Measurements from ENCODE around the gene SLC38A10.

SLC38A10 gene

DNA sequence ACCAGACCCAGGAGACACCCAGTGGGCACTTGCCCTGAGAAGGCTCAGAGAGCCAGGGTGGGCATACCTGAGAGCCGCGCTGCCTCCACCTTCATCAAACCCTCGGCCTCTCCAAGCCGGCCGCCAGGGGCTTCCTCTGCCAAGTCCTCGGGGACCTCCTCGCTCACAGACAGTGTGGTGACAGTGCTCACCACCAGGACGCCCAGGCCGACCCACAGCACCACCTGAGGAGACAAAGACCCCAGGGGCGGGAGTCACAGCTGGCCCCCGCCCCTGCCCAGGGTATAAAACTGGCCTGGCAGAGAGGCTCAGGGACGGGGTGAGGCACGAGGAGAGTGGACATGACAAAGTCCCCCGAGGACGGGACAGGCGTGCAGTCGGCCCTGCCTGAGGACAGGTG is 34.9 kb downstream of the SLC38A10 start:
- in situ Hi-C loops (cut with MboI; ENCODE audit: low sequenced_read_pairs), result no loop called here
- Histone ChIP-seq H3K4me3 (no peak overlapping the region), H3K4me1 (no peaks in the 10 kb centered on the region; the same call in 1 of the 2 replicates), H3K27me3 (ENCODE audit: low read depth) (no peaks in the 10 kb centered on the region), H3K36me3 (replicated peaks) (peaks cover 42% of the 10 kb centered on the region), H3K9me3 (no peaks in the 10 kb centered on the region)
- DNase-seq (ENCODE audit: low spot score in 2 of 2), result no peak

DNA sequence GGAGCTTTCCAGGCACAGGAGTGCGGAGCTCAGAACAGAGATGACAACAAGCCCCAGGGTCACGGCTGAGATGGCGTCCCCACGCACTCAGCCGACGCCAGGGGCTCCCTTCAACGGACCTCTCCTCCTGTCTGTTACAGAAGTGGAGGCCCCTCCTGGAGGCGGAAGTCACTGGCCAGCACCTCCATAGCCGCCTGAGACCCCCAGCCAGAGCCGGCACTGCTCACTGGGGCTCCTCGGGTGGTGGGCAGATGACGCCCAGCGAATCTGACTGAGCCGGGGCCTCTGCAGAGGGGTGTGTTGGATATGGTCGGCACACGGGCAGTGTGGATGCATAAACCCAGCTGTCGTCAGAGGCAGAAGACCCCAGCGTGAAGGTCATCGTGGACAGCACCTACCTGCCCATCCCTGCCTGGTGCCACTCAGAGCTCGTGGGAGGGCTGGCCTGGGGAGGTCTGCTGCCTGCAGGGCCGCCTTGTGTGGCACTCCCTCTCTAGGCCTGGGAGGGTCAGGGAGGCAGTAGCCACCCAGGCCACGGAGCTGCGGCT is 36.0 kb downstream of the SLC38A10 start:
- peaks cover 36% of the 10 kb centered on the region for H3K36me3 ChIP-seq (replicated peaks)
- H3K9me3 ChIP-seq, result no peaks in the 10 kb centered on the region
- no peaks in the 10 kb centered on the region; the same call in 1 of the 2 replicates for H3K4me1 ChIP-seq
- H3K27me3 ChIP-seq (ENCODE audit: low read depth), result no peaks in the 10 kb centered on the region
- in situ Hi-C loops (cut with MboI; ENCODE audit: low sequenced_read_pairs), result loop anchor here (5.0 kb wide), 1 partner anchor 223 kb away; no protein-coding TSS in a partner anchor
- DNase-seq (ENCODE audit: low spot score in 2 of 2), result no peak
- no peak overlapping the region for H3K4me3 ChIP-seq

DNA sequence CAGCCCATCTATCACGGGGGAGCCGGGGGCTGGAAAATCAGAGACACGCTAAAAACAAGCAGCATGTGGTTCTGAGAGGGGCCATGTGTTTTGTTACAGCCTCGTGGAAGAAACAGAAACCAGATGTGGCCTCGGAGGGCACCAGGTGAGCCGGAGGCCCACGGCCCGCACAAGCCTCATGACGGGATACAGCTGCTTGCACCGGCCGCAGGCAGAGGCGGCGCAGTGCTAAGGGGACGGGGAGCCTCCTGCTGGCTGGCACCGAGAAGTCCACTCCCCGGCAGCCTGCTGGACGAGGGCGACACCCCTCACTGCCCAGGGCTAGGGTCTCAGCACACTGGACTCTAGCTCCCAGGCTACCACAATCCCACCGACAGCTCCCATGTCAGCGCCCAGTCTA is 36.8 kb downstream of the SLC38A10 start:
- no peaks in the 10 kb centered on the region; the same call in 1 of the 2 replicates for H3K4me1 ChIP-seq

DNA sequence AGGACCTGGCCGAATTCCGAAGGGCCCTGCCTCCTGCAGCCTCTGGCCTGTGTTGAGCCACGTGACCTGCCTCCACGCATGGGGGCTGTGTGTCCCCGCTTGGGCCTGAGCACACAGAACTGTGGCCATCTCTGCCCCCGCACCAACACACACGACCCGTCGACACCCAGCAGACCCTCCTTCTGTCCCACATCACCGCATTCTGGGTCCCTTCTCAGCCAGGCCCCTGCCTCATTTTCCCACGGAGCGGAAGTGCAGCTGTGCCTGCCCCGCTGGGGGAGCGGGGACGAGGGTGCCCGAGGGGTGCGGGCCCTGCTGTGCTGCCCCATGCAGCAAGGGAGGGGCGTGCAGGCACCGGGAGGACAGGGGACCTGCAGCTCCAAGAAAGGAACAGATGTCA is 37.6 kb downstream of the SLC38A10 start:
- H3K9me3 ChIP-seq, result no peaks in the 10 kb centered on the region
- H3K36me3 ChIP-seq (replicated peaks), result peaks cover 34% of the 10 kb centered on the region
- in situ Hi-C loops (cut with MboI; ENCODE audit: low sequenced_read_pairs), result loop anchor here (5.0 kb wide), 1 partner anchor 225 kb away; no protein-coding TSS in a partner anchor
- no peak overlapping the region for H3K4me3 ChIP-seq
- H3K4me1 ChIP-seq, result no peaks in the 10 kb centered on the region; the same call in 1 of the 2 replicates
- DNase-seq (ENCODE audit: low spot score in 2 of 2), result no peak
- no peaks in the 10 kb centered on the region for H3K27me3 ChIP-seq (ENCODE audit: low read depth)

More for the DNA sequence above, 36.8 kb downstream of the SLC38A10 start:
- no peak for DNase-seq (ENCODE audit: low spot score in 2 of 2)
- no peaks in the 10 kb centered on the region for H3K27me3 ChIP-seq (ENCODE audit: low read depth)
- peaks cover 34% of the 10 kb centered on the region for H3K36me3 ChIP-seq (replicated peaks)
- H3K9me3 ChIP-seq, result no peaks in the 10 kb centered on the region
- H3K4me3 ChIP-seq, result no peak overlapping the region
- in situ Hi-C loops (cut with MboI; ENCODE audit: low sequenced_read_pairs), result loop anchor here (5.0 kb wide), 1 partner anchor 224 kb away; no protein-coding TSS in a partner anchor

DNA sequence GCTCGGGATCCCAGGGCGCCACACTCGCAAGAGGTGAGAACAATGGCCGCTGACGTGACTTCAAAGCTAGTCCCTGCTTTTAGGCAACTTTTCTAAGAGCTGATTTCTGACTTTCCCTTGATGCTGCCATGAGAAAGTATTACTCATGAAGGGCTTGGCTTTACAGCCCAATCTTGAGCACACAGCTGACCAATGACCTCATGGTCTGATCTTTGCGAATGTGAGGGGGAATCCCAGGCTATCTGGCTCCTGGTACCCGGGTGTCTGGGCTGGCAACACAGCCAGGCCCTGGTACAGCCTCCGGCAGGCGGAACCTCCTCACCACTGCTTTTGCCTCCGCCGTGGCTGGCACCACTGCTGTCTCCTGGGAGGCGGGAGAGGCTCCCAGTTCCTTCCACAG is 38.5 kb downstream of the SLC38A10 start:
- Histone ChIP-seq H3K27me3 (ENCODE audit: low read depth) (no peaks in the 10 kb centered on the region), H3K9me3 (no peaks in the 10 kb centered on the region), H3K4me3 (no peak overlapping the region), H3K36me3 (replicated peaks) (peaks cover 36% of the 10 kb centered on the region), H3K4me1 (no peaks in the 10 kb centered on the region; the same call in 1 of the 2 replicates)
- in situ Hi-C loops (cut with MboI; ENCODE audit: low sequenced_read_pairs), result loop anchor here (5.0 kb wide), 1 partner anchor 226 kb away; no protein-coding TSS in a partner anchor
- DNase-seq (ENCODE audit: low spot score in 2 of 2), result no peak

DNA sequence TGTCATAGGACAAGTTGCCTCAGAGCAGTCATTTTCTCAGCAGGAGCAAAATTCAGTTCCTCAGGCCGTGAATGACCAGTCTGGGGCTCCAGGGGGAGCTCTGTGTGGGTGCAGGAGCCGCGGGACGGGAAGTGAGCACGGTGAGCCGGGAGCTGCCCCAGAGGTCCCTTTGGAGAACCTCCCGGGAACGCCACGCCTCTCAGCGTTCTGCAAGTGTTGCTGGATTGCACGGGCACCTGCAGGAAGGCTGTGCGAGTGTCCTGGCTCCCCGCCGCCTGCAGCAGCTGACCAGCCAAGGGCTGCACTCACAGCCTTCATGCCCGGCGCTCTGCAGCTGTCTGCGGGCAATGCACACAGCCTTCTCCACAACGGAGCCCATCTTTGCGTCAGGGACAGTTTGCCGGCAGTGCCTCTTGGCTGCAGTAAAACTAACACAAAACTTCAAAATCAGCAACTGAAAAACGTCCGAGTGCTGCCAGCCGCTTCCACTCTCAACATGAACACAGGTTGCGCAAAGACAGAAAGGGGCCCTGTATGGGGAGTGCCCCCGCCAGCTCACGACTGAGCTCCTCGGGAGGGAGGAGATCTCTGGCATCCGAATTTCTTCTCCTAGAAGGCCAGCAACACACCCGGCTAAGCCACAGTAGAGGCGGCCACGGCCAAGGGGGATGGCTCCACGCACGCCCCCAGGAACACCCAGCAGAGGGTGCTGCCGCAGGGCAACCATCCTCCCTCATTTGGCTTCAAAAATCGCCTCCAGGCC is 40.0 kb downstream of the SLC38A10 start:
- DNase-seq (ENCODE audit: low spot score in 2 of 2), result peak; percentile 60 to 83
- Histone ChIP-seq H3K9me3 (no peaks in the 10 kb centered on the region), H3K36me3 (replicated peaks) (peaks cover 38% of the 10 kb centered on the region), H3K4me1 (no peaks in the 10 kb centered on the region; the same call in 1 of the 2 replicates), H3K4me3 (no peak overlapping the region), H3K27me3 (ENCODE audit: low read depth) (no peaks in the 10 kb centered on the region)
- in situ Hi-C loops (cut with MboI; ENCODE audit: low sequenced_read_pairs), result loop anchor here (5.0 kb wide), 1 partner anchor 227 kb away; no protein-coding TSS in a partner anchor

DNA sequence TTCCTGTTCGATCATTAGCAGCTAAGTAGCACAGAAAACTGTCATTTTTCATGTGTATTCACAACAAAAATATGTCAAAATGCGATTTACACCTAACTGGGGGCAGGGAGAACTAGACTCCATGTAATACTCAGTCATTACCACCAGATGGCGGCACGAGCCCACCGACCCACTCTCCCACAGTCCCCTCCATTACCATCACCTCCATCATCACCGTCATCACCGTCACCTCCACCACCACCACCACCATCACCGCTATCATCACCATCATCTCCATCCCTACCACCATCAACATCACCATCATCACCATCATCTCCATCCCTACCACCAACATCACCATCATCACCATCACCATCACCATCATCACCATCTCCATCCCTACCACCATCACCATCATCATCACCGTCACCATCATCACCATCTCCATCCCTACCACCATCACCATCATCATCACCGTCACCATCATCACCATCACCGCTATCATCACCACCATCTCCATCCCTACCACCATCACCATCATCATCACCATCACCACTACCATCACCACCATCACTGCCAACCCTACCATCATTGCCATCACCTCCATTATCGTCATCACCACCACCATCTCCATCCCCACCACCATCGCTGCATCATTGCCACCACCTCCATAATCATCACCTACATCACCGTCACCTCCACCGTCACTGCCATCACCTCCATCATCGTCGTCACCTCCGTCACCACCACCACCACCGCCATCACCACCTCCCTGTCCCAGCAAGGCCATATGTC is 41.6 kb downstream of the SLC38A10 start:
- H3K4me3 ChIP-seq, result no peak overlapping the region
- no peaks in the 10 kb centered on the region for H3K9me3 ChIP-seq
- peaks cover 26% of the 10 kb centered on the region for H3K36me3 ChIP-seq (replicated peaks)
- in situ Hi-C loops (cut with MboI; ENCODE audit: low sequenced_read_pairs), result no loop called here
- no peaks in the 10 kb centered on the region for H3K27me3 ChIP-seq (ENCODE audit: low read depth)
- no peaks in the 10 kb centered on the region; the same call in 1 of the 2 replicates for H3K4me1 ChIP-seq
- DNase-seq (ENCODE audit: low spot score in 2 of 2), result peak; percentile 45 to 73

DNA sequence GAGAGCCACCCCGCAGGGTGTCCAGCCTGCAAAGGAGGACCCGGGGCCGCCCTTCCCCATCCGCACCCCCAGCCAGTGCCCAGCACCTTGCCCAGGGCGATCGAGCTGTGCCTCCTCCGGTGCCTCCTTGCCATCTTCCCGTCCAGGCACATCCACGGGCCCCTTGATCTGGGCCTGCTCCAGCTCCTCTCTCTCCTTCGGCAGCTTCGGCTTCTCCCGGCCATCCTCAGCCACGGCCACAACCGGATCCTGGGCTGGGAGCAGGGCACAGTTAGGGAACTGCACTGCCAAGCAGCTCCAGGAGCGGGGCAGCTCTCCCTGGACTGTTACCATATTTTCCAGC is 42.1 kb downstream of the SLC38A10 start:
- Histone ChIP-seq H3K4me3 (no peak overlapping the region), H3K36me3 (replicated peaks) (peaks cover 26% of the 10 kb centered on the region)

DNA sequence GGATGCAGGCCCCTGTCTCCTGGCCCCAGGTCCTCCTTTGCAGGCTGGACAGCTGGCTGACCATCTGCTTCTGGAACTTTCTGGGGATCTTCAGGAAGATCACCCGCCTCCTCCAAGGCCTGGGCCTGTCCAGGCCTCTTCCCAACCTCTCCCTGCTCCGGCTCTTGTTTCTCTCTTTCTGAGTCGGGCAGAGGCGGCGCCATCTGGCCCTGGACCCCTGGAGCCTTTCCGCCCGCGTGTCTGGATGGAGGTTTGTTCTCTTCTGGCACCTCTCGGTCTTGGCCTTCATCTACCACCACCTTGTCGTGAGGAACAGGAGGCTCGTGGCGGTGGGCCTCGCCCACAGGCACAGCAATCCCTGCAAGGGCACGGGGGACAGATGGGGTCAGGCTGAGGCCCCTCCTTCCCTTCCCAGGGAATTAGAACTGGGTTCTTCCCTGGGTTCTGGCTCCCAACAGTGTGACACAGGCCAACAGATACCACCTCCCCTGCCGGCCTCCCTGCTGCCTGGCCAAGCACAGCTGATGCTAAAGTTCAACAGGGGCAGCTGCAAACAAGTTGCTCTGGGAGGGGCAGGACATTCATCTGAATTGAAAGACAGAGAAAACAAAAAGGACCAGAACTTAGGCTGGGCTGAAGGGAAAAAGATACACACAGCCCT is 42.7 kb downstream of the SLC38A10 start:
- Histone ChIP-seq H3K27me3 (ENCODE audit: low read depth) (no peaks in the 10 kb centered on the region), H3K4me1 (no peaks in the 10 kb centered on the region; the same call in 1 of the 2 replicates), H3K36me3 (replicated peaks) (peaks cover 26% of the 10 kb centered on the region), H3K9me3 (no peaks in the 10 kb centered on the region), H3K4me3 (no peak overlapping the region)
- DNase-seq (ENCODE audit: low spot score in 2 of 2), result no peak
- in situ Hi-C loops (cut with MboI; ENCODE audit: low sequenced_read_pairs), result no loop called here

More for the DNA sequence above, 42.1 kb downstream of the SLC38A10 start:
- H3K4me1 ChIP-seq, result no peaks in the 10 kb centered on the region; the same call in 1 of the 2 replicates
- in situ Hi-C loops (cut with MboI; ENCODE audit: low sequenced_read_pairs), result no loop called here
- no peaks in the 10 kb centered on the region for H3K27me3 ChIP-seq (ENCODE audit: low read depth)
- no peak for DNase-seq (ENCODE audit: low spot score in 2 of 2)
- H3K9me3 ChIP-seq, result no peaks in the 10 kb centered on the region

DNA sequence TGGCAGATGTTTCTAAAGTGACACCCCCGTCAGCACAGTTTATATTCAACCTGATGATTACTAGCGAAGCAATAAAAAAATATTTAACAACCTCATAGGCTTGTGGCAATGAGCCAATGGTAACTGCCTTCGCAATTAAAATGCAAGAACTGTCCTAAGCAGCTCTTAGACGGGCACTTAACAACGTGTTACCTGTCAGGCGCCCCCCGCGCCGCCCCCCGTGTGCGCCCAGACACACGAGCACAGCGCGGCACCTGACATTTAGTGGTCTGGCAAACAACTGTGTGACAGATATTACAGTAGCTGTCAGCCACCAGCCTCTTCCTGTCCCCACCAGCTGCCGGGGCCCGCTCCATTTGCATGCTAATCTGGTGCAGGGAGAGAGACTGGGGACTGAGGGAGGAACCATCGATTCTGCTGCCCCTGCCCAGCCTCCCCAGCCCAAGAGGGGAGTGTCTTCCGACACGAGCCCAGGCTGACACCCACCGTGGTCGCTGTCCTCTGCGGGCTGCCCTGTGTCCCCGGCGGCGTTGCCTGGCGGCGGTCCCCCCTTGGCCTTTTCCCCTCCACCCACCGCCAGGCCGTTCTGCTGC is 43.3 kb downstream of the SLC38A10 start:
- Histone ChIP-seq H3K4me1 (no peaks in the 10 kb centered on the region; the same call in 1 of the 2 replicates), H3K9me3 (no peaks in the 10 kb centered on the region), H3K4me3 (no peak overlapping the region), H3K27me3 (ENCODE audit: low read depth) (no peaks in the 10 kb centered on the region), H3K36me3 (replicated peaks) (peaks cover 26% of the 10 kb centered on the region)
- in situ Hi-C loops (cut with MboI; ENCODE audit: low sequenced_read_pairs), result no loop called here
- DNase-seq (ENCODE audit: low spot score in 2 of 2), result no peak

DNA sequence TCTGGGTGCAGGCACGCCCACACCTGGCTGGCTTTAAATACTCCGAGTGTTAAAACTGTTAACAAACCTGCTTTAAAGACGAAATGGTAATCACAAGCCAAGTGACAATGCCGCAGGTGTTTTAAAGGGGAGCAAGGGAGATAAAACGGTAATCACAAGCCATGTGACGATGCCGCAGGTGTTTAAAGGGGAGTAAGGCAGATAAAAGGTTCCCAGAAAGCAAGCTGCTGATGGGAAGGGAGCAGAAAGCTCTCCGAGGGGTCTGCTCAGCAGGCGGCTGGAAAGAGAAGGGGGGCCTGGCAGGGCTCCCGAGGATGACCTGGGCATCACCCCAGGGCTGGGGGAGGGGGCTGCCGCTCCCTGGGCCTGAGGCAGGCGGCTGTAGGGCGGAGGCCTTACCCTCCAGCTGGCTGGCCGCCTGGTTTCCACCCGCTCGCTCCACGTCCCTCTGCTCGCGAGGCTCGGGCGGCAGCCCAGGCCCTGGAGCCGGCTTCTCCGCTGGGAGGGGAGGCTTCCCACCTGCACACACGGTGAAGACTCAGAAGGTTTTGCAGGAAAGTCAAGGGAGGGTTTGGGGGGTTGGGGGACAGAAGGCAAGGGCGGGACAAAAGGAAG is 43.9 kb downstream of the SLC38A10 start:
- H3K4me3 ChIP-seq, result no peak overlapping the region
- in situ Hi-C loops (cut with MboI; ENCODE audit: low sequenced_read_pairs), result no loop called here
- peaks cover 26% of the 10 kb centered on the region for H3K36me3 ChIP-seq (replicated peaks)
- no peak for DNase-seq (ENCODE audit: low spot score in 2 of 2)
- no peaks in the 10 kb centered on the region for H3K9me3 ChIP-seq
- no peaks in the 10 kb centered on the region; the same call in 1 of the 2 replicates for H3K4me1 ChIP-seq
- no peaks in the 10 kb centered on the region for H3K27me3 ChIP-seq (ENCODE audit: low read depth)

DNA sequence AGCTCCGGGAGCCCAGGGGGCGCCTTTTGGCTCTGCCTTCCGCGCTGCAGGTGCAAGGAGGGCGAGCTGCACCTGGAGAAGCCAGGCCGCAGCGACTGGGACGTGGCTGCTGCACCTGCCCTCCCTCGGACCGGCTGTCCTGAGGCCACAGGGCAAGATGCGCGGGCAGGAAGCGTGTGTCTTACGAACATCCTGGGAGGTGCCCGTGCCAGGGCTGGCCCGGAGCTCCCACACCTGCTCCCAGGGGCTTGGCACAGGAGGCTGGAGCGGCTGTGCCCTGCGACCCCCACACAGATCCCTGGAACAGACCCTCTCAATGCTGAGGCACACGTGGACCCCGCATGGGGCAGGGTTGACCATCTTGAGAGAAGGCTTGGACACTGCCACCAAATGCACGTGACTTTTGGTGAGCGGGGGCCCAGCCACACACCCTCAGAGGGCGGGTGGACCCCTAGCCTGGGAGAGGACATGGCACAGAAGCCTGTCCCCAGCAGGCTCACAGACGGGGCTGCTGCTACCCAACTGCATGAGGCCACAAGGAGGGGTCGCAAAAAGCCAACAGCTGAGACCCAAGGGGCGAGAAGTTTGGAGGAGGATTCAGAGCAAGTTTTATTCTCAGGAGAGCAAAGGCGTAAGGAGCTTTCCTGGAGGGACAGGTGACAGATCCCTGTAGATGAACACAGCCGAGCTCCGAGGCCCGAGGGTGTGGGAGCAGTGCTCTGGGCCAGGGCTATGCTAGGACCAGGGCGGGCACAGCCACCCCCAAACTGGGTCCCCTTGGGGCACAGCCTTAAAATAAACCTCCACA is 44.6 kb downstream of the SLC38A10 start:
- no peak overlapping the region for H3K4me3 ChIP-seq
- in situ Hi-C loops (cut with MboI; ENCODE audit: low sequenced_read_pairs), result no loop called here
- H3K27me3 ChIP-seq (ENCODE audit: low read depth), result no peaks in the 10 kb centered on the region
- no peaks in the 10 kb centered on the region; the same call in 1 of the 2 replicates for H3K4me1 ChIP-seq
- H3K36me3 ChIP-seq (replicated peaks), result peaks cover 26% of the 10 kb centered on the region
- no peak for DNase-seq (ENCODE audit: low spot score in 2 of 2)
- H3K9me3 ChIP-seq, result no peaks in the 10 kb centered on the region
